ENCODE results near the gene VSTM2L. TPM values are rescaled to one million over a fixed set of nuclear protein-coding genes. Genes with fewer than 3 reads are reported as not detected.
A peak's percentile ranks its signal among the peaks of the same experiment; 100 is the strongest.

The VSTM2L gene
- total and polyA plus RNA-seq, 2 of the 13 experiments (the other 11 are each of a cell fraction or from before 2014, with no cell fraction given): not detected

GRCh38 chr20:37986873-37987601 lies 84.1 kb downstream of the VSTM2L start (continued):
- TF ChIP-seq ZNF256 (CRISPR knock-in tag; conservative IDR thresholded peaks at IDR 0.05): 0 out of 2 replicates have a peak, but pooled peaks have one; percentile 74
- TF ChIP-seq ZFP36L2 (CRISPR knock-in tag; IDR thresholded peaks at IDR 0.05): no peak
- peak; percentile 28; the same call in 1 of the 2 replicates for TF ChIP-seq MEIS1 (CRISPR knock-in tag; IDR thresholded peaks at IDR 0.05; ENCODE audit: borderline replicate concordance)
- 0 out of 2 replicates have a peak, but pooled peaks have one; percentile 36 for TF ChIP-seq PITX1 (CRISPR knock-in tag; IDR thresholded peaks at IDR 0.05)
- no peak for TF ChIP-seq KDM2A (CRISPR knock-in tag; IDR thresholded peaks at IDR 0.05; ENCODE audit: borderline replicate concordance, low read depth)
- no peak for TF ChIP-seq ZNF839 (CRISPR knock-in tag; IDR thresholded peaks at IDR 0.05; ENCODE audit: borderline replicate concordance)
- no peak for TF ChIP-seq KLF16 (CRISPR knock-in tag; IDR thresholded peaks at IDR 0.05)
- no peak for TF ChIP-seq E2F1 (CRISPR knock-in tag; IDR thresholded peaks at IDR 0.05)
- no peak for TF ChIP-seq GZF1 (CRISPR knock-in tag; IDR thresholded peaks at IDR 0.05)
- TF ChIP-seq ZHX1 (CRISPR knock-in tag; IDR thresholded peaks at IDR 0.05; ENCODE audit: low read depth): 0 out of 2 replicates have a peak, but pooled peaks have one; percentile 48
- no peak for TF ChIP-seq TCF7 (IDR thresholded peaks at IDR 0.05; ENCODE audit: low read depth)
- TF ChIP-seq PAXIP1 (CRISPR knock-in tag; conservative IDR thresholded peaks at IDR 0.05): peak; percentile 28
- no peak for TF ChIP-seq AHR (CRISPR knock-in tag; IDR thresholded peaks at IDR 0.05)
- peak; percentile 24 for TF ChIP-seq XRCC5 (optimal IDR thresholded peaks at IDR 0.05; ENCODE audit: low read length)
- peak; percentile 57; the same call in 1 of the 2 replicates for TF ChIP-seq ZFY (CRISPR knock-in tag; IDR thresholded peaks at IDR 0.05)
- TF ChIP-seq ZSCAN30 (CRISPR knock-in tag; IDR thresholded peaks at IDR 0.05): no peak
- TF ChIP-seq ZFP36L1 (CRISPR knock-in tag; IDR thresholded peaks at IDR 0.05): peak; percentile 54; the same call in 1 of the 2 replicates
- no peak for TF ChIP-seq GPBP1L1 (CRISPR knock-in tag; IDR thresholded peaks at IDR 0.05)
- TF ChIP-seq RXRA (CRISPR knock-in tag; IDR thresholded peaks at IDR 0.05): peak; percentile 52; the same call in 1 of the 2 replicates
- TF ChIP-seq ZNF766 (CRISPR knock-in tag; IDR thresholded peaks at IDR 0.05; ENCODE audit: borderline replicate concordance): no peak
- no peak for TF ChIP-seq NPAS2 (CRISPR knock-in tag; IDR thresholded peaks at IDR 0.05; ENCODE audit: borderline replicate concordance)

Data from HepG2 (cell line).